GM12872 (cell line): ENCODE results near the gene NAGS.

Experiments
- TF ChIP-seq, protein P1 (sequence below): IDR thresholded peaks from 3 replicates; pipeline ENCODE4 v1.5.1; 2011; ENCODE audit warnings: low read depth, mild to moderate bottlenecking, low read length, moderate library complexity; ENCODE audit not compliant: insufficient read depth

The NAGS gene

DNA sequence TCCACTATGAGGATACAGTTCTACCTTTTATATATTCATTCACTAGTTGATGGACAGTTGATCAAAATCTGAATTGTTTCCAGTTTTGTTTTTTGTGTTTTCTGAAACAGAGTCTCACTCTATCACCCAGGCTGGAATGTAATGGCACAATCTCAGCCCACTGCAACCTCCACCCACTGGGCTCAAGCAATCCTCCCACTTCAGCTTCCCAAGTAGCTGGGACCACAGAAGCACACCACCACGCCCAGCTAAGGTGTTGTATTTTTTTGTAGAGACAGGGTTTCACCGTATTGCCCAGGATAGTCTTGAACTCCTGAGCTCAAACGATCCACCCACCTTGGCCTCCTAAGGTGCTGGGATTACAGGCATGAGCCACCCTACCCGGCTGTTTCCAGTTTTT lies 41.1 kb downstream of the NAGS start:
- TF ChIP-seq, protein P1, sequence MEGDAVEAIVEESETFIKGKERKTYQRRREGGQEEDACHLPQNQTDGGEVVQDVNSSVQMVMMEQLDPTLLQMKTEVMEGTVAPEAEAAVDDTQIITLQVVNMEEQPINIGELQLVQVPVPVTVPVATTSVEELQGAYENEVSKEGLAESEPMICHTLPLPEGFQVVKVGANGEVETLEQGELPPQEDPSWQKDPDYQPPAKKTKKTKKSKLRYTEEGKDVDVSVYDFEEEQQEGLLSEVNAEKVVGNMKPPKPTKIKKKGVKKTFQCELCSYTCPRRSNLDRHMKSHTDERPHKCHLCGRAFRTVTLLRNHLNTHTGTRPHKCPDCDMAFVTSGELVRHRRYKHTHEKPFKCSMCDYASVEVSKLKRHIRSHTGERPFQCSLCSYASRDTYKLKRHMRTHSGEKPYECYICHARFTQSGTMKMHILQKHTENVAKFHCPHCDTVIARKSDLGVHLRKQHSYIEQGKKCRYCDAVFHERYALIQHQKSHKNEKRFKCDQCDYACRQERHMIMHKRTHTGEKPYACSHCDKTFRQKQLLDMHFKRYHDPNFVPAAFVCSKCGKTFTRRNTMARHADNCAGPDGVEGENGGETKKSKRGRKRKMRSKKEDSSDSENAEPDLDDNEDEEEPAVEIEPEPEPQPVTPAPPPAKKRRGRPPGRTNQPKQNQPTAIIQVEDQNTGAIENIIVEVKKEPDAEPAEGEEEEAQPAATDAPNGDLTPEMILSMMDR = no peak

DNA sequence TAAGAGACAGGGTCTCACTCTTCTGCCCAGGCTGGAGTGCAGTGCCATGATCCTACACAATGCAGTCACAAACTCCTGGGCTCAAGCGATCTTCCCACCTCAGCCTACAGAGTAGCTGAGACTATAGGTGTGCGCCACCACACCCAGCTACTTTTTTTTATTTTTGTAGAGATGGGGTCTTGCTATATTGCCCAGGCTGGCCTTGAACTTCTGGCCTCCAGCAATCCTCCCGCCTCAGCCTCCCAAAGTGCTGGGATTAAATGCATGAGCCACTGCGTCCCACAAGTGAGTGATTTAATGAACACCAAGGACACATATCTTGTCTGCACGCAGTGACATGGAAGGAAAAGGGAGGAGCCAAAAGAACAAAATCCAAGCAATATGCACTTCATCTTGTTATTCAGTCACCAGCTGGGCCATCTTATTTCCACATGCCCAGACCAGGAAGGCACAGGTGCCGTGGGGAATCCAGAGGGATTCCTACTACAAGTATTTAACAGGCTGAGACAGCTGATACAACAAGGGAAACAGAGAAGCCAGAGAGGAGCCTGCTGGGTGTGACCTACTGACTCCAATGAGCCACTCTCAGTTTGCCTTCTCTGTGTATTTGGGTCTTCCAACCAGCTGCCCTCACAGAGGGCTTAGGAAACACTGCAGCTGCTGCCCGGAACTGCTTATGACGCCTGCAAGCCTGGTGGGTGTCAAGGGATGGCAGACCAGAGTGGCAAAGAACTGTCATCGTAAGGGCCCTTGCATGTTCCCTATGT lies 45.1 kb downstream of the NAGS start:
- TF ChIP-seq, protein P1 = no peak

DNA sequence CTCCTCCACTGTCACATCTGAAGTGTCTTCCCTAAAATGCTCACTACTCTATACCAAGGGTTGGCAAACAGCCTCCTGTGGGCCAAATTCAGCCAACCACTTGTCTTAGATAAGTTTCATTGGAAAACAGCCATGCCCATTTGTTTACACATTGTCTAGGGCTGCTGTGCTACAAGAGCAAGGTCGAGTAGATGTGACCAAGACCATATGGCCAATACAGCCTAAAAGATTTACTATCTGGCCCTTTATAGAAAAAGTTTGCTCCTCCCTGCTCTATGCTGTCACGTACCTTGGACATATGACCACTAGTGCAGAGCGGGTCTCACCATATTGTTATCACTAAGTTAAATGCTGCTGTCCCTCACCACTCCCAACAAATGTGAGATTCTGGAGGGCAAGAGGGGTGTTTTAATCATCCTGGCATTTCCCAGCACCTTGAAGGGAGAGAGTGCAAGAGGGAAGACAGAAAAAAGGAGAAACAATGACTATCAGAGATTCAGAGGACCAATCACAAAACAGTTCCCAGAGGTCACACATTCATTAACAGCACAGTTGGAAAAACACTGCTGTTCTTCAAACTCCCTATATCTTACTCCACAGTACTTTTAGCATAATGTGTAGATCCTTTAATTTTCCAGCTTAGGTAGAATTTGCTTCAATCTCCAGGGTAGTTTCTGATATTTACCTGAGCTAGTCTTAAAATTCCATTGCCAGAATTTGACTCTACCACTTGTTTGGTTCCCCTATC lies 48.9 kb downstream of the NAGS start:
- TF ChIP-seq, protein P1 = no peak
